IPS DF 4.7 (cell line): ENCODE measurements around the gene DNMT1.

Experiments used
- DNase-seq: peaks from one replicate; pipeline ENCODE4 v3.0.0-alpha.2; 2013; ENCODE audit warnings: low spot score; ENCODE audit errors: extremely low read depth

Gene DNMT1

DNA sequence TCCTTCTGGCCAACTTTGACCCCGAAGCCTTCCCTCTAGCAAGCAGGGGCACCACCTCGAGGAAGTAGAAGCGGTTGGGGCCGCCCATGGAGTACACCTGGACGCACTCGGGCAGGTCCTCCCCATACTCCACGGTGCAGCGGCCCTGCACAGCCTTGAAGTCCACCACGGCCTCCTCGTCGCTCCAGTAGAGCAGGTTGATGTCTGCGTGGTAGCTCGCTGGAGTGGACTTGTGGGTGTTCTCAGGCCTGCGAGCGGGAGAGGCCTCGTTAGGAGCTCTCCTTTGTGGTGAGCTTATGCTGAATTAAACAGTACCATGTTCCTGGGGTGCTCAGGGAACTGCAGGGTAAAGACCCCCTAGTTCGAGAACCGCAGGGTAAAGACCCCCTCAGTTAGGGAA, 52.8 kb downstream of the DNMT1 start:
- no peak for DNase-seq

DNA sequence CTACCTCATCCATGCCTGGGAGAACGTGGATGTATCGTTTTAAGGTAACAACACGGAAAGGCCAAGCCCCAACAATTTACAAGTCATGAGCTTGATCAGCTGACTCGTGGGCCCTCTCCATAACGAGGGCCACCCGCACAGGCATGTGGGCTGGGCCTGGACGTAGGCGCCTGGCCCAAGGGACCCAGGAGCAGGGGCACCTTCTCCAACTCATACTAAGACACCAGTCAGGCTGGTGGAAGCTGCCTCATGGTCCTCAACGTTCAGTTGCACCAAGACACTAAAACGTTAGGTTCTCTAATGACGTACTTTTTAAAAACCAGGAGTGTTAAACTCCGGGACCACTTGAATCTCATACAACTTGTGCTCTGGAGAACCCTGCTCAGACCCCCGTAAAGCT, 53.3 kb downstream of the DNMT1 start:
- DNase-seq: no peak

- DNase-seq: no peak
These were observed 54.8 kb downstream of the DNMT1 start for GRCh38 chr19:10139952-10140351.

GRCh38 chr19:10138879-10139795, 55.6 kb downstream of the DNMT1 start:
- DNase-seq: no peak

GRCh38 chr19:10137751-10138682, 56.7 kb downstream of the DNMT1 start:
- no peak for DNase-seq

DNA sequence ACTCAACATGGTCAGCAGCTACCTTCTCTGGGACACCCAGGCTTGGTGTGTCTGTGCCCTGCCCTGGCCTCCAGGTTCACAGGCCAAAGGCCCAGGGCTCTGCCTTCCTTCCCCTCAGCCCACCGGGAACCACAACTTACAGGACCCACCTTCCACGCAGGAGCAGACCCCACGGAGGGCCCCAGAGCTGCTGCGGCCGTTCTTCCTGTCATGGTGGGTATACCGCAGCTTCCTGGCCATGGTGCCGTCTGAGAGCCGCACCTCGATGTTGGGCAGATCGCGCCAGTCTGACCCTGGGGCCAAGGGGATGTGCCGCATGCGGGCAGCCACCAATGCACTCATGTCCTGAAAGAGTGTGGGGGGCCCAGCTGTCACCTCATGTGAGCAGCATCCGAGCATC, 57.8 kb downstream of the DNMT1 start:
- no peak for DNase-seq

GRCh38 chr19:10135551-10136334, 59.0 kb downstream of the DNMT1 start:
- DNase-seq: no peak

- DNase-seq: no peak
These were observed 60.7 kb downstream of the DNMT1 start for GRCh38 chr19:10134040-10134439.

- no peak for DNase-seq
These were observed 61.2 kb downstream of the DNMT1 start for GRCh38 chr19:10133596-10133995.

DNA sequence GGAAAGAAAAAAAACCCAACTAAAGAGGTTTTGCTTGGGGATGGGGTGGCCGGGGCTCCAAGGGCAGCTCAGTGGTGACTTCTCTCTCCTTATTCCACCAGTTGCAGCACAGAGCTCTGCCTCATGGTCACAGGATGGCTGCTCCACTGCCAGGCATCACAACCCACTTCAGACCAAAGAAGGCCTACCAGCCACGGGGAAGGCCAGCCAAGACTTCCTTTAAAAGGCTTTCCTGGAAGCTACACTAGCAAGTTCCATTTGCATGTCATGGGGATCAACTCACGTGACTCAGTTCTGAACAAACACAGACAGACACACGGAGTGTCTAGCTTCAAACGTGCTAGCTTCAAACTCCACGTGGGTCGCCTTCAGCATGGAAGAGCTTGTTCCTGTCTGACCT, 61.8 kb downstream of the DNMT1 start:
- no peak for DNase-seq

DNA sequence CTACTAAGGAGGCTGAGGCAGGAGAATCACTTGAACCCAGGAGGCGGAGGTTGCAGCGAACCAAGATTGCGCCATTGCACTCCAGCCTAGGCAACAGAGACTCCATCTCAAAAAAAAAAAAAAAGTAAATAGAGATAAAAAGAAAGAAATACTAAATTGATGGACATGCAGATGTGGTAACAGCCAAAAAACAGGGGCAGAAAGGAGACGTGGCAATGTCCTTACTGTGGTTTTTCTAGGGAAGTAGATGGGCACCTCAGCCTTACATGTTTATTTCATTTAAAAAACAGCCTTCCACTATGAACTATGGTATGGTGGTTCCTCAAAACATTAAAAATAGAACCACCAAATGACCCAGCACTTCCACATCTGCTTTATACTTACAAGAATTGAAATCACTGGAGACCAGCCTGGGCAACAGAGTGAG, 68.5 kb downstream of the DNMT1 start:
- no peak for DNase-seq

DNA sequence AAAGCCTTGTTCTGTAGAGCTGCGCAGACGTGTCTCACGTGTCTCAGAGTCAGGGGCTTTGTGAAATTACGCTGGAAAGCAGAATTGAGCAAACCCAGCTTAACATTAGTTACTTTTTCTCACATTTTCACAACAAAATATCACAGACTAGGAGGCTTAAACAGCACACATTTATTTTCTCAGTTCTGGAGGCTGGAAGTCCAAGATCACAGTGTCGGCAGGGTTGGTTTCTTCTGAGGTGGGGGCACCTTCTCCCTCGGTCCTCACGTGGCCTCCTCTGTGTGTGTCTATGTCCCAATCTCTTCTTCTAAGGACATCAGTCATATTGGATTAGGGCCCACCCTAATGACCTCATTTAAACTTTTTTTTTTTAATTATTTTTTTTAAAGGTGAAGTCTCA, 70.3 kb downstream of the DNMT1 start:
- DNase-seq: no peak

- no peak for DNase-seq
These were observed 72.7 kb downstream of the DNMT1 start for GRCh38 chr19:10122045-10122444.

- DNase-seq: no peak
These were observed 74.1 kb downstream of the DNMT1 start for GRCh38 chr19:10120538-10121189.

DNA sequence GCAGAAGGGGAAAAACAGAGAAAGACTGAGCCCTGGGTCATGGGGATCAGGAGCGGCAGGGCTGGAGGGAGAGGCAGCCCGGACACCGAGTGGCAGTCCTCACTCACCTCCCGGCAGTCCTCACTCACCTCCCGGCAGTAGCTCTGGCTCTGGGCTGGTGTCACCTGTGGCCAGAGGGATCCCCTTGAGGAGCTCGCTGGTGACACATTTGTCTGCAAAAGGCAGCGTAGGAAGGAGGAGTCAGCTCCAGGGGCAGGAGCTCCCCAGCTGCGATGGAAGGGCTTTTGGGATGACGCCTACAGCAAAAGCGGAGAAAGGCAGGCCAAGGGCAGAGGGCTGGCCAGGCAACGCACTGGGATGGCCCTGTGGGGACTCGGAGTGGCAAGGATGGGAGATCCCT, 75.8 kb downstream of the DNMT1 start:
- DNase-seq: no peak

- no peak for DNase-seq
These were observed 77.7 kb downstream of the DNMT1 start for GRCh38 chr19:10116866-10117616.

GRCh38 chr19:10116085-10116865, 78.5 kb downstream of the DNMT1 start:
- no peak for DNase-seq

GRCh38 chr19:10115392-10116084, 79.2 kb downstream of the DNMT1 start:
- DNase-seq: no peak
